ENCODE results near the gene ELK4.

DNA sequence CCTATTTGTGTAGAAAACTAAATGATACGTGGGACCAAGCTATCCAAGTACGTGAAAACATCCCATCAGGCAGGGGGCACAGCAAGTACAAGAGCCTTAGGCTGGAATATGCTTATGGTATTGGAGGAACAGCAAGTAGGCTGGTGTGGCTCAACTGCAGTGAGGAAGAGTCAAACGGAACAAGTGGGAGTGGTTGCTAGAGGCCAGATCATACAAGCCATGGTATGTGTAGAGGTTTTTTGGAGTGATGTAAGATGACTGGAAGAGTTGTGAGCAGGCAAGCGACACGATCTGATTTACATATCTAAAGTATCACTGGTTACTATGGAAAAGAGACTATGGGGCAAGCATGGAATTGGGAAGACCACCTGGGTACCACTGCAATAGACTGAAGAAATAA, 27.8 kb downstream of the ELK4 start:
- TF ChIP-seq EP300 (IDR thresholded peaks at IDR 0.05): no peak
- TF ChIP-seq CTCF (IDR thresholded peaks at IDR 0.05): no peak

Data from ovary (tissue), 3 donors.